GM19438 (cell line): ENCODE data around the gene NRROS.
"Not testable (repeated sequence)": the region's sequence is repeated elsewhere in the genome, so short reads cannot be mapped to it uniquely, and the experiment has no call there.

Experiments
- ATAC-seq: cut with Tn5 transposase; IDR thresholded peaks from one replicate; pipeline ENCODE4 v1.9.1; 2021; ENCODE audit warnings: low read depth; ENCODE audit not compliant: unreplicated experiment

Gene NRROS

DNA sequence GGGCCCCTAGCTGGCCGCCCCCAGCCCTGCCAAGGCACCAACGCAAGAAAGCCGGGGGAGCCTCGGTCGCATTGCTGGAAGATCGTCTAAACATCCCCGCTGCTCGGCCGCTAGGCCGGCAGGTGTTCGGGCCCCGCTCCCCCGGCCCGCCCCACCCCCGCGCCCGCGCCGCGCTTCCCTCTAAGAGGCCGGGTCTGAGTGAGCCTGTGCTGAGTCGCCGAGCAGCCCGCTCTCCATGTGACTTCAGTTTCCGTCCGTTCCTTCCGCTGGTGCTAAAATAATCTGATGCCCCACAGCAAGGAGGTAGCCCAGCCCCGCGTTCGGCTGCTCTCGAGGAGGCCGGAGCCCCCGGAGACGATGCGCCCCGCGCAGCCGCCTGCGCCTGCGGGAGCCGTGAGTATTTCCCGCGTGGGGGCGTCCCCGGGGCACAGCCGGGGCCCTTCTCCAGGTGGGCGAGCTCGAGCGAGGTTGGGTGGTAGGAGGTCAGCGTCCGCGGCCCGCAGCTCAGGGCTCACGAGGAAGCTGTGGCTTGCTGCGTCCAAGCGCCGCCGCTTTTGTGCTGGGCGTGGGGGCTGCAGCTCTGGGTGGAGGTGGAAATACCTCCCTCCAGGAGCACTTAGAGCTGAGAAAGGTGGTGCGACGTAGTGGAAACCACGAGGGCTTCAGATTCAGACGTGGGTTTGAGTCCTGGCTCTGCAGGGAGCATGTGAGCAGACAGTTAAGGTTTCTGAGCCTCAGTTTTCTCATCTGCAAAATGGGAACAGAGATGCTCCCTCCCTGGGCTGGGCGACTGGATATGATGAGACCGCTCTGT is at the start of gene NRROS:
Gene NRROS, plus strand, starts transcription at position 212 of the 814 bp plus-strand sequence. CDS start 14,846 bp downstream, outside the sequence.
- ATAC-seq = peak; percentile 48

DNA sequence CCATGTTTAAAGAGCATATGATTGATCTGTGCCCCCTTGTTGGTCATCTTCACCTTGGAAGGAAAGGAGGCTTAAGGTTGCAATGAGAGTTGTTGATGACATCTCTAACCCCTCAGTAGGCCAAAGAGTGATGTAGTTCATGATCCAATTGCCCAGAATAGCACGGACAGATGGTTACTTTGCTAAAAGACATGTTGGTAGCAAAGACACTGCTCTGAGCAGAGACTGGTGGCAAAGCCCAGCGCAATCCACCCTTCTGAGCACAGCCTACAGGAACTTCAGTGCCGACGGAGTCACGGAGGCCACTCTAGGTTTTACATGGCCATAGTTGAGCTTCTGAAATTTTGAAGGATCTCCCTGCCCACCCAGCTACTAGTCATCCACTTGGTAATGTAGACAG is 49.2 kb upstream of the NRROS start:
- ATAC-seq = no peak

DNA sequence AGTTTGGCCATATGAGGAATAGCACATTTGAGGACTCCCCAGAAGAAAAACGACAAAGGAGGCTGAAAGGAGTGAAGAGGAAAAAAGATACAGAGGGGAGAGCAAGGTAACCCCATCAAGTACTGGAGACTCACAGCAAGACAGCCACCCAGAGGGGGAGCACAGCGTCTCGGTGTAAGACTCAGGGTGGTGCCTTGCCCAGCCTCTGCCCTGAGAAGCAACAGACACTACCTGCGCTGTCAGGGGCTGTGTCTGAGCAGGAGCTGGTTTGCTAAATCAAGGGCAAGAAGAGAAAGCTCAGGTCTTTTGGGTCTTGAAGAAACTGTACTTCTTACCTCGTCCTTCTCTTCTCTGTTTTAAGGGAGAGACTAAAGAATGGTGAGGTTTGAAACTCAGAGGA is 43.1 kb upstream of the NRROS start:
- no peak for ATAC-seq

DNA sequence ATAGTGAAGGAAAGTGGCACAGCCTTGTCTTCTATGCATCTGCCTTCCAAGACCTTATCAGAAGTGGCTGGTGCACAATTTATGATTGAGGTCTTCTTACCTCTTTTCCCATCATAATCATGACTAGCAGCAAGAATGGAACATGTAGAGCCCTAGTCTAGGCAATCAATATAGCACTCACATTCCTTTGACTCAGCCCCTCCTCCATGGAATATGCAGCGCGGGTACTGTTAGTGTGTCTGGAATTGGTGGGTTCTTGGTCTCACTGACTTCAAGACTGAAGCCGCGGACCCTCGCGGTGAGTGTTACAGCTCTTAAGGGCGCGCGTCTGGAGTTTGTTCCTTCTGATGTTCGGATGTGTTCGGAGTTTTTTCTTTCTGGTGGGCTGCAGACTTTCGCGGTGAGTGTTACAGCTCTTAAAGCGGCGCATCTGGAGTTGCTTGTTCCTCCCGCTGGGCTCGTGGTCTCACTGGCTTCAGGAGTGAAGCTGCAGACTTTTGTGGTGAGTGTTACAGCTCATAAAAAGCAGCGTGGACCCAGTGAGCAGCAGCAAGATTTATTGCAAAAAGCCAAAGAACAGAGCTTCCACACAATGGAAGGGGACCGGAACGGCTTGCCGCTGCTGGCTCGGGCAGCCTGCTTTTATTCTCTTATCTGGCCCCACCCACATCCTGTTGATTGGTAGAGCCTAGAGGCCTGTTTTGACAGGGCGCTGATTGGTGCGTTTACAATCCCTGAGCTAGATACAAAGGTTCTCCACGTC is 41.3 kb upstream of the NRROS start:
- not testable (repeated sequence) for ATAC-seq

DNA sequence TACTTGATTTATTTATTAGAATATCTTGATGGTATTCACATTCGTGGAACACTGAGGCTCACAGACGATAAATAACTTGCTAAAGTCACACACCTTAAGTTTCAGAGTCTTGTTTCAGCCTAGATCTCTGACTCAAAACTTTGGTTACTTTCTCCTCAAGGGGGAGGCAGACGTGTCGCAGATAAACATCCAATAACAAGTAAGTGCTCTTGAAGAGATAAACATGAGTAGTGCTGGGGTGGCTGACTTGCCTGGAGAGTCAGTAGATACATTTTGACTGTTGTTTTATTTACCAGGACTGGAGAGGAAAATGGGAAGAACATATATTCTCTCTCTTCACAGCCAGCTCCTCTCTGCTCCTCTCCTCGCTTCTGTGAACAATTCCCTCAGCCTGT is 39.8 kb upstream of the NRROS start:
- ATAC-seq = no peak

DNA sequence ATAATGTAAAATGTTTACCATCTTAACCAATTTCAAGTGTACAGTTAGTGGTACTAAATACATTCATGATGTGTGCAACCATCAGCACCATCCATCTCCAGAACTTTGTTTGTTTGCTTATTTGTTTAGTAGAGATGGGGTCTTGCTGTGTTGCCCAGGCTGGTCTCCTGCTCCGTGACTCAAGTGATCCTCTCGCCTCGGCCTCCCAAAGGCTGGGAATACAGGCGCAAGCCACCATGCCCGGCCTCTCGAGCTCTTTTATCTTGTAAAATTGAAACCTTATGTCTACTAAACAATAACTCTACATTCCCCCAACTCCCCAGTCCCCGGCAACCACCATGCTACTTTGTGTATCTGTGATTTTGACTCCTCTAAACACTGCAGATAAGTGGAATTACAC is 39.1 kb upstream of the NRROS start:
- no peak for ATAC-seq

DNA sequence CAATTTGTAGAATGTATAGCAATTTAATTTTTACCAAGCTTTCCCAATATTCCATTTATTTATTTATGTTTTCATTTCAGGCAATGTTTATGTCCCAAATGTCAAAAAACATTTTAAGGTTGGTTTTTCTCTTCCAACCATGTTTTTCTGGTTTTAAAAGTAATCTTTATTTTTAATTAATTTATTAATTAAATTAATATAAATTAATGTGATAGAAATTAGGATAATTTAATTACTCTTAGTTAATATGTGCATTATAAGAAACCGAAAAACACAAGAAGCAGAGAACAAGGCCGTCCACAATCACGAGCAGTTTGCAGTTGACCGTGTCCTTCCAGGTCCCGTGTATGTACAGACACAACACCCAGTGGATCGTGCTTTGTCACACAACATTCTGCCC is 36.8 kb upstream of the NRROS start:
- no peak for ATAC-seq

DNA sequence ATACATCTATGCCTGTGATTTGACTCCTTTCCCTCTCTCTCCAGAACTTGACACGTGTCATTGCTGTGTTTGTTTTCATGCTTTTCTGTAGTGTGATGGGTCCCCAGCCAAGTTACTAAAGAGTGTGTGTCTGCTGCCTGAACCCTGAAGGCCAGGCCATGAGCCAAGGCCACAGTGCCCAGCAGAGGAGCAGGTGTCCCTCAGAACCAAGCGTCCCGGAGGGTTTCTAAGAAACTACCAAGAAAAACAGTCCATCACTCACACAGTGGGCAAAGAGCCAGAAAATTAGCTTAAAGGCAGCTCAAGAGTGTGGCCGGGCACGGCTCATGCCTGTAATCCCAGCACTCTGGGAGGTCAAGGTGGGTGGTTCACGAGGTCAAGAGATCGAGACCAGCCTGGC is 35.8 kb upstream of the NRROS start:
- ATAC-seq = no peak

DNA sequence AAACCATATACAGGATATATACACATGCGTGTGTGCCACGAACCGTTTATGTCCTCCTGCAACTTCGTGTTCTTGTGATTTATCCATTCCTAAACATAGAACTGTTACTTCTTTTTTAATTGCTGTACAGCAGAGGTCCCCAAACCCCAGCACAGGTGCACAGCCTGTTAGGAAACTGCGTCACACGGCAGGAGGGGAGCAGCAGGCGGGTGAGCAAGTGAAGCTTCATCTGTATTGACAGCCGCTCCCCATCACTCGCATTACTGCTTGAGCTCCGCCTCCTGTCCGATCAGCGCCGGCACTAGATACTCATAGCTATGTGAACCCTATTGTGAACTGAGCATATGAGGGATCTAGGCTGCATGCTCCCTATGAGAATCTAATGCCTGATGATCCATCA is 34.9 kb upstream of the NRROS start:
- no peak for ATAC-seq

DNA sequence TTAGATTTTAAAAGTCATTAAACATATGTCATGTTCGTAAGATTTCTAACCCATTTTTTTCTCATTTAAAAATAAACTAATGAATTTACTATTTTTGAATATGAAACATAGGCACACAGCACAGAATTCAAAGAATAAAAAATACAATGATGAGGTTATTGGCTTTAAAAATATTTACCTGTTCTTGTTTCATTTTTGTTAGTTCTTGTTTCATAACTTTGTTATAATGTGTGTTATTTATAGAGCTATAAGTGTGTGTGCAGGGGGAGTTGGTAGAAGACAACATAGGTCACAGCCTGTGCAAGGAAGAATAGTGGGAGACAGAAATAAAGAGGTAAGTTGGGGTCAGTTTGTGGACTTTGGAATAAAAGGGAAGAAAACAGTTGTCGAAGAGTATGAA is 30.8 kb upstream of the NRROS start:
- ATAC-seq = no peak

DNA sequence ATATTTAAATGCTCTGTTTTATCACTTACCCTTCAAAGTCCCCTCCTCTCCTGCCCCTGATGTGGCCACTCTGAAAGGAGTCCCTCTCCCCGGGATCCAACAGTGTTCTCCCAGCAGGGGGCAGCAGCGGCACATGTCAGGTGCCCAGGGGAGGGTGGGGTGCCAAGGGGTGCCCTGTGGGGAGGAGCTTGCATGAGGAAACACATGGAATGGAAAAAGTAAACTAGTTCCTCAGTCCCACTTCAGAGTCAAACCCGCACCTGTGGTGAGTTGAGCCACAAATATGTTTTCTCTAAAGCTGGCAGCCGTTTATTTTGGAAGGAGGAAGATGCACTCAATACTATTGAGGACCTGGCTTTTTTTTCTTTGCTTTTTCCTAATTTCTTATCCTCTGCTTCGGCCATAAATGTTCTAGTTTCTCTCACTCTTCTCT is 30.1 kb upstream of the NRROS start:
- peak; percentile 83 for ATAC-seq

DNA sequence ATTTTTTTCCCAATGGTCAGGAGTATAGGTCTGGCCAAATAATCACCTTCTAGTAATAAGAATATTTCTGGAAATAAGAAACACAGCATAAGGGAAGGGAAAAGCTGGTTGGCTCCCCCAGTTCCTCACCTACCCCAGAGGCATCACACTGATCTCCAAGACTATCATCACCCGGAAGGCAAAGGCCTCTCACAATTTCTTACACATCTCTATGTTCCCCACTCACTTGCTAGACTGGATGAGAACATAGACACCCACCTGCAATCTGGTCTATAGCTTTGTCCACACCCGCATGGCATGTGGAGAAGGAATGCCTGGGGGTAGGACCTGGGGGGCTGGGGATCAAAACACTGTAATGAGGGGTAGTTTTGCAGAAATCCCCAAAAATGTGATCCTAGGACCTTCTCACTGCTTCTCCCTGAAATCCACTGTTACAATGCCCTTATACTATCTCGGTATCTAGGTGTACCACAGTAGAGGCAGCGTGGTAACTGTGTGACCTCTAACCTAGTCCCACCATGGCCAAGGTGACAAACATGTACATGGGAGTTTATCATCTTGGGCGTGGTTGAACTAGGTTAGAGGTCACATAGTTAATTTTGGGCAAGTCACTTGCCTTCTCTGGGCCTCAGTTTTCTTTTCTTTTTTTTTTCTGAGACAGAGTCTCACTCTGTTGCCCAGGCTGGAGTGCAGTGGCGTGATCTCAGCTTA is 29.5 kb upstream of the NRROS start:
- ATAC-seq = no peak

DNA sequence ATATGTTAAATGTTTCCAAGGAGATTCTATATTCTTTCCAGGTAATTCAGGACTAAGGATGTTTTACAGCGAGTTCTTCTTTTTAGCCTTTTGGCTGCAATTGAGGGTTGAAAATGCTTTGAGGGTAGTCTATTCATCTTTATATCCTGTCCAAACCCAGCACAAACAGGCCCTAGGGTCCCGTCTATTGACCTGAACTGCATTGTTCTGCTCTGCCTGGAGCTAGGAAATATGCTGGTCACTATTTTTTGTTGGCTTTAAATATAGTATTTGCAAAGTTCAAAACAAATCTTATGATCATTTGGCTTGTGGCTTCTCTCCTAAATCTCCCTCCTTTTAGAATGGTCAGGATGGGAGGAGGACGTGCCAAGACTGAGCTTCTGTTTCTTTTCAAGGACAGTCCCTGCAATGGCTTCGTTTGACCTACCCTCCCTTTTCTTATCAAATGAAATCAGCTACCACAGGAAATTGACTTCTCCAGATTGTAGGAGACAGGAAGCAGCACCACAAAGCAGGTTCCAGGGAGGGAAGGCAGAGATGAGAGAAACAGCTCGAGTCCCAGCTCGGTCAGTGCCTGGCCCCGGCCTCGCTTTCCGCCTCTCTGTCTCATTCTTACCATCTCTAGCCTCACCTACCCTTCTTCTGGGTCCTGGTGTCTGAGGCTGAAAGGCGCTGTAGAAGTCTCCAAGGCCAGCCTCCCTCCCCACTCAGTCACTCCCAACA is 27.6 kb upstream of the NRROS start:
- no peak for ATAC-seq

DNA sequence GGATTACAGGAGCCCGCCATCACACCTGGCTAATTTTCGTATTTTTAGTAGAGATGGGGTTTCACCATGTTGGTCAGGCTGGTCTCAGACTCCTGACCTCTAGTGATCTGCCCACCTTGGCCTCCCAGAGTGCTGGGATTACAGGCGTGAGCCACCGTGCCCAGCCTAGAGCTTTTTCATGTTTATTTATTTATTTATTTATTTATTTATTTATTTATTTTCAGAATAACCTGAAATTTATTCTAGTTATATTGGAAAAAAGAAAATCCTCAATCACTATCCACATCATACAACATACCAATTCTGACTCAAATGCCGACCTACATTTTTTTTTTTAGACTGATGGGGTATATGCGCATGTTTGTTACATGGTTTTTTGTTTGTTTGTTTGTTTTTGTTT is 24.3 kb upstream of the NRROS start:
- ATAC-seq = not testable (repeated sequence)

DNA sequence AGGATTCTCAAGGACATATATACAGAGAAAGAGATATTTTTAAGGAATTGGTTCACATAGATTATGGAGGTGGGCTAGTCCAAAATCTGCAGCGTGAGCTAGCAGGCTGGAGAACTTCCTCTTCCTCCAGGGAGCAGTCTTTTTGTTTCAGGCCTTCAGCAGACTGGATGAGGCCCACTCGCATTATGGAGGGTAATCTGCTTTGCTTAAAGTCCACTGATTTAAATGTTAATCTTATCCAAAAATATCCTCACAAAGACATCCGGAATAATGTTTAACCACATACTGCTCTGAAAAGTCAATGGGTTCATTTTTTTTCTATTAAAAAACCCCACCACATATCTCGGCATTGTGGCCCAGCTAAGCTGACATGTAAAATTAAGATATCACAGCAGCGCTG is 22.2 kb upstream of the NRROS start:
- no peak for ATAC-seq

DNA sequence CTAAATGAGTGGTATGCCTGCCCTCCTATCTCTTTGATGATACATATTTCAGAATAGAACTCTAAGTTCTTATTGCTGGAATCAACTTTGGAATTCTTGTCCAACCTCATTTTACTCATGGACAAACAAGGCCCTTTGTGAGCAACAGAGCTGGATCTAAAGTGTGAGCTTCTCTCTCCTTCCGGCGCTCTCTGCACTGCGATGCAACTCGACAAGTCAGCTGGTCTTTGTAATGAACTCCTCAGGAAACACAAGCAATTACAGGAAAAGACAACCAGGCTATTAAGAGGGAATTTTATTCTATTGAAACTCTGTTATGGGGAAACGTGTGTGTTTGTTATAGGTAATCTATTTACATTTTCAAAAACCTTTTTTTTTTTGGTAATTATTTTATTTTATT is 20.3 kb upstream of the NRROS start:
- ATAC-seq = no peak

DNA sequence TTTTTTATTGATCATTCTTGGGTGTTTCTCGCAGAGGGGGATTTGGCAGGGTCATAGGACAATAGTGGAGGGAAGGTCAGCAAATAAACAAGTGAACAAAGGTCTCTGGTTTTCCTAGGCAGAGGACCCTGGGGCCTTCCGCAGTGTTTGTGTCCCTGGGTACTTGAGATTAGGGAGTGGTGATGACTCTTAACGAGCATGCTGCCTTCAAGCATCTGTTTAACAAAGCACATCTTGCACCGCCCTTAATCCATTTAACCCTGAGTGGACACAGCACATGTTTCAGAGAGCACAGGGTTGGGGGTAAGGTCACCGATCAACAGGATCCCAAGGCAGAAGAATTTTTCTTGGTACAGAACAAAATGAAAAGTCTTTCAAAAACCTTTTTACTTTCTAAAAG is 19.9 kb upstream of the NRROS start:
- not testable (repeated sequence) for ATAC-seq

DNA sequence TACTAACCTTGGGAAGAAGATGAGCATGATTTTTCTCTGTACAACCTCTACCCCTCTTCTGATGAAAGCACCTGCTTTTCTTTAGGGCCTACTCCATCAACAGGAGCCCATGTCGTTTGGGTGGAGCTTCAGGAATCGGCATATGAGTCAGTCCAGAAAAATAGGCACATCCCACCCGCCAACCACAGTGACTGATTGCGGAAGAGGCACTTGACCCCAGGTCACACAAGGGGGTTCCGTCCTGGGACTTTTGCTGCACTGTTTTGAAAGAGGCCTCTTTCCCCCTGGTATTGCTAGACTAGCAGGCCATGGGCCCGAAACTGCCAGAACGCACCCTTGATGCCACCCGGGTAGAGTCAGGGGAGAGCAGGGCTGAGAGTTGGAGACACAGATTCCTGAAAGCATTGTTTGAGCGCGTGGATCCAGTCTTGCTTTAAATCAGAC is 19.3 kb upstream of the NRROS start:
- no peak for ATAC-seq

DNA sequence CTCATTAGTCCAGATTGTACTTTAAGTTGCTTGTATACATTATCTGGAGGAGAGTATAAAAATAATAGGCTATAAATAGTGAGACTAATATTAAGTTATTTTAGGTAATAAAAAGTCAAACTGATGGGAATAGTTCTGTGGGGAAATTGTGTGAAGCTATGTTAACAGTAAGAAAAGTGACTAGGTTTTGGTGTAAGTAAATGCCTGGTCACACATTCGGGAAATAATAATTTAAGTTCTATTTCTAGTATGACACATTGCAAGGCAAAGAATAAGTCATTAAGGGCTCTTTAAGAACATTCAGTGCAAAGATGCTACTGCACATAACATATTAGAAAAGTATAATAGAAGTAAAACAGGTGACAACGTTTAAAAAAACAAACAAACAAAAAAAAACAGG is 18.8 kb upstream of the NRROS start:
- no peak for ATAC-seq

DNA sequence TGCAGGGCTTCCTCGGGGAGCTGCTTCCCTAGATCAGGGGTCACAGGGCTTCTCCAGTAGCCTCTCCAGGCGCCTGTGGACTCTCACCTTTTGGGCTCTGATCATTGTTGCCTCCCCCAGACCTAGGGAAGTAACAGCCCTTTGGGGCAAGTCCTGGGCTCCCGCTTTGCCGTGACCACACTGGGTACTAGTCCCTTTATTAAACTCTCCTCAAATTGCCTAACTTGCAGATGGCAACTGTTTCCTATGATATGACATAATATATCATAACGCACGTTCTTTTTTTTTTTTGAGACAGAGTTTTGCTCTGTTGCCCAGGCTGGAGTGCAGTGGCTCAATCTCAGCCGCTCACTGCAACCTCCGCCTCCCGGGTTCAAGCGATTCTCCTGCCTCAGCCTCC is 17.9 kb upstream of the NRROS start:
- no peak for ATAC-seq
